HG02678 (cell line): ENCODE measurements around the gene WSB1.

Source experiments
- ATAC-seq: cut with Tn5 transposase; IDR thresholded peaks from one replicate; pipeline ENCODE4 v1.9.1; 2021; ENCODE audit warnings: mild to moderate bottlenecking, moderate library complexity; ENCODE audit not compliant: unreplicated experiment

Gene WSB1

GRCh38 chr17:27354491-27355081, 60.7 kb downstream of the WSB1 start:
- no peak for ATAC-seq

GRCh38 chr17:27355419-27355818, 61.5 kb downstream of the WSB1 start:
- ATAC-seq, result no peak

GRCh38 chr17:27356091-27356705, 62.3 kb downstream of the WSB1 start:
- no peak for ATAC-seq

- ATAC-seq, result no peak
These were observed 63.3 kb downstream of the WSB1 start for GRCh38 chr17:27357236-27357635.

- no peak for ATAC-seq
These were observed 66.6 kb downstream of the WSB1 start for GRCh38 chr17:27360507-27360906.

GRCh38 chr17:27361695-27362094, 67.8 kb downstream of the WSB1 start:
- ATAC-seq, result no peak

GRCh38 chr17:27362503-27362902, 68.6 kb downstream of the WSB1 start:
- ATAC-seq, result no peak

GRCh38 chr17:27362909-27363308, 69.0 kb downstream of the WSB1 start:
- ATAC-seq, result no peak

GRCh38 chr17:27363326-27363725, 69.4 kb downstream of the WSB1 start:
- no peak for ATAC-seq
